Measurements from ENCODE around the gene CCDC184.
"Not testable (repeated sequence)": the region's sequence is repeated elsewhere in the genome, so short reads cannot be mapped to it uniquely, and the experiment has no call there.

CCDC184 gene

DNA sequence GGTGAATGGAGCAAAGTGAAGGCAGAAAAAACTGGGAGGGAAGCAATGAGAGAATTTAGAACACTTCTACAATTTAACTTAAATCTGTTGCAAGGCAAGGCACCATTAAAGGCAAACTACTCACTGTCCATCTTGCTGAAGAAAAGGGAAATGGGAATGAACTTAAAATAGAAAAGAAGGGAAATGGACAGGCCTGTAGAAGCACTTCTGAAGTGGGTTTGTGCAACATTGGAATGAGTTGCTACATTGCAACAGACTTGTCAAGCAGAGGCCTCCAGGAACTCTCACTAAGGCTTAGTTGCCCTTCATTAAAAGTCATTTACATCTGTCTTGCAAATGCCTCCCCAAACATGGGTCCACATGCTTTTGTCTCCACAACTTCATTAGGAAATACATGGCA is 33.3 kb downstream of the CCDC184 start:
- no peak for DNase-seq

DNA sequence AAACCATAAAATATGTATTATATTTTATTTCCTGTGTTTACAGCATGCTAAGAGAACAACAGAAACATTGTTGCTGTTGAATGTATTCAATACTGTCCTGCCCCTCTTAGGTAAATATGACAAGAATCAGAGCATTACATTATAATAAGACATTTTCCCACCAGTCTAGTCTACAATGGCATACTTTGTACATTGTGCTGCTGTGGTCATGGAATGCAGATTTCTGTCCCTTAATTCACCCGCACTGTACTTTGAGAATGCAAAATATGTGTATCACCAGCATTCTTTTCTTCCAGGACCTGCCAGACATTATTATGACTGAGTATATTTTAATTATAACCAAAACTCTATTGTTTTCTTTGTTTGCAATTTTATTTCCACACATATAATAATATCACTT is 36.2 kb downstream of the CCDC184 start:
- DNase-seq = no peak

DNA sequence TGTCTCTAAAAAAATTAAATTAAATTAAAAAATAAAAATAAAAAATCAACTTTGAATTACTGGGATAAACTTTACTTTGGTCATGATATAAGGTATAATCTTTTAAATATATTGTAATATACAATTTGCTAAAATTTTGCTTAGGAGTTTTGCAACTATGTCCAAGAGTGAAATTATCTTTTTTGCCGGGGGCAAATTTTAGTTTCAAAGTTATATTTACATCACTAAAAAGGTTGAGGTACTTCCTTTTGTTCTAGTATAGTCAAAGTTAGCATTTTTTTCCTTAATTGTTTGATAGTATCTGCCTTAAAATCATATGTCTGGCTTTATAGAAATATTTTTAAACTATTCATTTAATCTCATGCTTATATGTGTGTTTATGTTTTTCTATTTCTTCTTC is 37.3 kb downstream of the CCDC184 start:
- DNase-seq = no peak

DNA sequence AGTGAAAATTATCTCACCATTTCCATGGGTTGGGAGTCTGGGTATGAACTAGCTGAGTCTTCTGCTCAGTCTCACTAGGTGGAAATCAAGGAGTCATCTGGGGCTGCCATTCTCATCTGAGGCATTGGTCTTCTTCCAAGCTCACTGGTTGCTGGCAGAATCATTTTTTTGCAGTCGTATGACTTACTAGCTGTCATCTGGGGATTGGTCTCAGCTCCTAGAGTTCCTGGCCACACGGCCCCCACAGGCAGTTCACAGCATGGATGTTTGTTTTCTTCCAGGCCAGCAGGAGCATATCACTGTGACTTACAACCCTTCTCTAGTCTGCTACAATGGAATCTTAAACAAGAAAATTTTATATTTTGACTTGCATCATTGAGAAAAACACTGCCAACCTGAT is 38.2 kb downstream of the CCDC184 start:
- no peak for DNase-seq

DNA sequence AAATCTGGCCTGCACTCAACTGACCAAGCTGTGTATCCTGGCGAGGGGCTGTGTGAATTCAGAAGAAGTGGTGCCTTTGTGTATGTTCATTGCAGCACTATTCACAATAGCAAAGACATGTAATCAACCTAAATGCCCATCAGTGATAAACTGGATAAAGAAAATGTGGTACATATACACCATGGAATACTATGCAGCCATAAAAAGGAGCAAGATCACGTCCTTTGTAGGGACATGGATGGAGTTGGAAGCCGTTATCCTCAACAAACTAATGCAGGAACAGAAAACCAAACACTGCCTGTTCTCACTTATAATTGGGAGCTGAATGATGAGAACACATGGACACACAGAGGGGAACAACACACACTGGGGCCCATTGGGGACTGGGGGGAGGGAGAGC is 41.1 kb downstream of the CCDC184 start:
- DNase-seq = not testable (repeated sequence)

DNA sequence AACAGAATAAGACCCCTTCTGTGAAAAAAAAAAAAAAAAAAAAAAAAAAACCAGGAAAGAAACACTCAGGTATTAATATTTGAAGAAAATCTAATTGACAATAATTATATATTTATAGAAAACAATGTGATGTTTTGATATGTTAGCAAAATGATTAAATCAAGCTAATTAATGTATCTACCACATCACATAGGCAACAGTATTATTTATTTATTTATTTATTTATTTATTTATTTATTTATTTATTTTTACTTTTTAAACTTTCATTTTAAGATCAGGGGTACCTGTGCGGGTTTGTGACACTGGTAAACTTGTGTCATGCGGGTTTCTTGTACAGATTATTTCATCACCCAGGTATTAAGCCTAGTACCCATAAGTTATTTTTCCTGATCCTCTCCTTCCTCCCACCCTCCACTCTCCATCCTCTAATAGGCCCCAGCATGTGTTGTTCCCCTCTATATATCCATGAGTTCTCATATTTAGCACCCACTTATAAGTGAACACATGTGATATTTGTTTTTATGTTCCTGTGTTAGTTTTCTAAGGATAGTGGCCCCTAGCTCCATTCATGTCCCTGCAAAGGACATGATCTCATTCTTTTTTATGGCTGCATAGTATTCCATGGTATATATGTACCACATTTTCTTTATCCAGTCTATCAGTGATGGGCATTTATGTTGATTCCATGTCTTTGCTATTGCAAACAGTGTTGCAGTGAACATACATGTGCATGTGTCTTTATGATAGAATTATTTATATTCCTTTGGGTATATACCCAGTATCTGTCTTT is 47.9 kb downstream of the CCDC184 start:
- not testable (repeated sequence) for DNase-seq

Measured in NCI-H2081 treated with DMSO at 0.1 percent for 48 hours (cell line).